Measurements from ENCODE around the gene RORC.
"Not testable (repeated sequence)": the region's sequence is repeated elsewhere in the genome, so short reads cannot be mapped to it uniquely, and the experiment has no call there.

Gene RORC

GRCh38 chr1:151831605-151832004 lies at the start of gene RORC:
RORC (minus strand) TSS chr1:151831802; CDS start chr1:151831764, 38 bp downstream.
- no peak for DNase-seq

- DNase-seq: no peak
These were observed 44.0 kb upstream of the RORC start for GRCh38 chr1:151875419-151876097.

GRCh38 chr1:151872776-151873175 lies 41.2 kb upstream of the RORC start:
- not testable (repeated sequence) for DNase-seq

GRCh38 chr1:151871284-151872030 lies 39.9 kb upstream of the RORC start:
- no peak for DNase-seq

GRCh38 chr1:151868486-151868885 lies 36.9 kb upstream of the RORC start:
- DNase-seq: no peak

- DNase-seq: no peak
These were observed 36.3 kb upstream of the RORC start for GRCh38 chr1:151867765-151868411.

GRCh38 chr1:151867321-151867720 lies 35.7 kb upstream of the RORC start:
- no peak for DNase-seq

GRCh38 chr1:151864411-151864810 lies 32.8 kb upstream of the RORC start:
- DNase-seq: no peak

- DNase-seq: no peak
These were observed 31.0 kb upstream of the RORC start for GRCh38 chr1:151862604-151863003.

GRCh38 chr1:151860504-151861187 lies 29.0 kb upstream of the RORC start:
- no peak for DNase-seq

- no peak for DNase-seq
These were observed 28.3 kb upstream of the RORC start for GRCh38 chr1:151859891-151860293.

- no peak for DNase-seq
These were observed 27.5 kb upstream of the RORC start for GRCh38 chr1:151858886-151859665.

GRCh38 chr1:151858030-151858746 lies 26.6 kb upstream of the RORC start:
- no peak for DNase-seq

- DNase-seq: no peak
These were observed 24.3 kb upstream of the RORC start for GRCh38 chr1:151855933-151856332.

GRCh38 chr1:151855516-151855915 lies 23.9 kb upstream of the RORC start:
- DNase-seq: not testable (repeated sequence)

- no peak for DNase-seq
These were observed 23.1 kb upstream of the RORC start for GRCh38 chr1:151854658-151855057.

GRCh38 chr1:151853411-151853943 lies 21.9 kb upstream of the RORC start, which contains the start of gene THEM5:
THEM5 (minus strand) TSS chr1:151853712; CDS start chr1:151853565, 147 bp downstream.
- no peak for DNase-seq

- no peak for DNase-seq
These were observed 21.1 kb upstream of the RORC start for GRCh38 chr1:151852733-151853132.

GRCh38 chr1:151851886-151852285 lies 20.3 kb upstream of the RORC start:
- no peak for DNase-seq

GRCh38 chr1:151849871-151850270 lies 18.3 kb upstream of the RORC start:
- DNase-seq: no peak

- DNase-seq: no peak
These were observed 17.5 kb upstream of the RORC start for GRCh38 chr1:151849126-151849525.
